HL-60 (cell line): Measurements from ENCODE around the gene GUCY1A2.

Source experiments
- DNase-seq, 2 experiments: peaks; one replicate each; pipeline ENCODE4 v3.0.0-alpha.2; 2010 to 2020; ENCODE audit warnings: low read depth in 1 of 2, low spot score in 1 of 2
- H3K27ac ChIP-seq: fragments of 250-450 bp; sonication (Bioruptor Pico); replicated peaks from 2 replicates; pipeline ENCODE4 v1.5.1; 2020; ENCODE audit warnings: mild to moderate bottlenecking, moderate library complexity
- H3K27me3 ChIP-seq: fragments of 250-450 bp; sonication (Bioruptor Pico); 2 replicates; pipeline ENCODE4 v1.5.1; 2021; ENCODE audit warnings: mild to moderate bottlenecking, moderate library complexity; ENCODE audit not compliant: insufficient read depth, poor library complexity, severe bottlenecking
- H3K4me3 ChIP-seq: replicated peaks from 2 replicates; pipeline ENCODE4 v1.5.1; 2011; ENCODE audit warnings: mild to moderate bottlenecking, control low read depth, low read length; ENCODE audit not compliant: insufficient read depth
- GABPA ChIP-seq: IDR thresholded peaks from 2 replicates; pipeline ENCODE4 v1.6.1; 2012; ENCODE audit warnings: low read depth
- POLR2AphosphoS5 ChIP-seq: IDR thresholded peaks from 2 replicates; pipeline ENCODE4 v1.6.1; 2012; ENCODE audit warnings: low read depth
- SPI1 ChIP-seq: IDR thresholded peaks from 2 replicates; pipeline ENCODE4 v1.6.1; 2012; ENCODE audit warnings: low read depth, mild to moderate bottlenecking, borderline replicate concordance
- TF ChIP-seq, protein P1 (sequence below): IDR thresholded peaks from 2 replicates; pipeline ENCODE4 v1.6.1; 2012; ENCODE audit warnings: low read depth; ENCODE audit not compliant: insufficient replicate concordance
- TF ChIP-seq, protein P2 (sequence below): IDR thresholded peaks from one replicate; pipeline ENCODE4 v1.5.1; 2011; ENCODE audit warnings: low read length, control low read depth, inconsistent platforms; ENCODE audit not compliant: insufficient read depth

The GUCY1A2 gene

DNA sequence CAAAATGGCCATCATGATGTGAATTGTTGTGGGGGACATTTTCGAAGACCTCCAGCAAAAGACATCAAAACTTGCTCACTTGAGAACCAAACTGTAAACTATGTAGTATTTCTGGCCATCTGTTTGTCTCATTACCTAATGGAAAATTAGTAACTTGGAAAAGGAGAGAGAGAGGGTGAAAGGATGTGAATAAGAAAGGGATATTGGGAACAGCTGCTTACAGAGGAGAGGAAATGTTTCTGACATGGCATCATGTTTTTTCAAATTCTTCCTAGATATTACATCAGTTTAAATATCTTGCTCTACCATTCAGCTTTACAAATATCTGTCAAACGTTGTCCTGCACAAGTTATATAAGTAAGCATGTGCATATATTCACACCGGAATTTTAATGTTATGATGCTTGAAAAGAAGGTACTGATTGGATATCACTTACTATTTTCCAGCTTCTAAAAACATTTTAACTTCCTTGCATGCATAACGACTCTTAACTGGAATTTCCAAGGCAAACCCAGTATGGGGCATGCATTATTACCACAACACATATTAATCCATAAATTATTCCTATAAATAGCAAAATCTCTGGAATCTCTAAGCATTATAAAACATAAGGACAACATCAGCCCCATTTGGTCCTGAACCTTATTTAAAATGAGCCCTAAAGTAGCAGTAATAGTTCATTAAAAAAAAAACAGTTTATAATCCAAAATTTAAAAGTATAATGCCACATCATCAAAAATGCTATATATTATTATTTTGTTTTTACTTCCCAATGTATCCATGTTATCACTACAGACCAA is 20.0 kb downstream of the GUCY1A2 start:
- TF ChIP-seq, protein P1, sequence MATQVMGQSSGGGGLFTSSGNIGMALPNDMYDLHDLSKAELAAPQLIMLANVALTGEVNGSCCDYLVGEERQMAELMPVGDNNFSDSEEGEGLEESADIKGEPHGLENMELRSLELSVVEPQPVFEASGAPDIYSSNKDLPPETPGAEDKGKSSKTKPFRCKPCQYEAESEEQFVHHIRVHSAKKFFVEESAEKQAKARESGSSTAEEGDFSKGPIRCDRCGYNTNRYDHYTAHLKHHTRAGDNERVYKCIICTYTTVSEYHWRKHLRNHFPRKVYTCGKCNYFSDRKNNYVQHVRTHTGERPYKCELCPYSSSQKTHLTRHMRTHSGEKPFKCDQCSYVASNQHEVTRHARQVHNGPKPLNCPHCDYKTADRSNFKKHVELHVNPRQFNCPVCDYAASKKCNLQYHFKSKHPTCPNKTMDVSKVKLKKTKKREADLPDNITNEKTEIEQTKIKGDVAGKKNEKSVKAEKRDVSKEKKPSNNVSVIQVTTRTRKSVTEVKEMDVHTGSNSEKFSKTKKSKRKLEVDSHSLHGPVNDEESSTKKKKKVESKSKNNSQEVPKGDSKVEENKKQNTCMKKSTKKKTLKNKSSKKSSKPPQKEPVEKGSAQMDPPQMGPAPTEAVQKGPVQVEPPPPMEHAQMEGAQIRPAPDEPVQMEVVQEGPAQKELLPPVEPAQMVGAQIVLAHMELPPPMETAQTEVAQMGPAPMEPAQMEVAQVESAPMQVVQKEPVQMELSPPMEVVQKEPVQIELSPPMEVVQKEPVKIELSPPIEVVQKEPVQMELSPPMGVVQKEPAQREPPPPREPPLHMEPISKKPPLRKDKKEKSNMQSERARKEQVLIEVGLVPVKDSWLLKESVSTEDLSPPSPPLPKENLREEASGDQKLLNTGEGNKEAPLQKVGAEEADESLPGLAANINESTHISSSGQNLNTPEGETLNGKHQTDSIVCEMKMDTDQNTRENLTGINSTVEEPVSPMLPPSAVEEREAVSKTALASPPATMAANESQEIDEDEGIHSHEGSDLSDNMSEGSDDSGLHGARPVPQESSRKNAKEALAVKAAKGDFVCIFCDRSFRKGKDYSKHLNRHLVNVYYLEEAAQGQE = no peak
- TF ChIP-seq GABPA (no peak), POLR2AphosphoS5 (no peak), SPI1 (no peak)
- TF ChIP-seq, protein P2, sequence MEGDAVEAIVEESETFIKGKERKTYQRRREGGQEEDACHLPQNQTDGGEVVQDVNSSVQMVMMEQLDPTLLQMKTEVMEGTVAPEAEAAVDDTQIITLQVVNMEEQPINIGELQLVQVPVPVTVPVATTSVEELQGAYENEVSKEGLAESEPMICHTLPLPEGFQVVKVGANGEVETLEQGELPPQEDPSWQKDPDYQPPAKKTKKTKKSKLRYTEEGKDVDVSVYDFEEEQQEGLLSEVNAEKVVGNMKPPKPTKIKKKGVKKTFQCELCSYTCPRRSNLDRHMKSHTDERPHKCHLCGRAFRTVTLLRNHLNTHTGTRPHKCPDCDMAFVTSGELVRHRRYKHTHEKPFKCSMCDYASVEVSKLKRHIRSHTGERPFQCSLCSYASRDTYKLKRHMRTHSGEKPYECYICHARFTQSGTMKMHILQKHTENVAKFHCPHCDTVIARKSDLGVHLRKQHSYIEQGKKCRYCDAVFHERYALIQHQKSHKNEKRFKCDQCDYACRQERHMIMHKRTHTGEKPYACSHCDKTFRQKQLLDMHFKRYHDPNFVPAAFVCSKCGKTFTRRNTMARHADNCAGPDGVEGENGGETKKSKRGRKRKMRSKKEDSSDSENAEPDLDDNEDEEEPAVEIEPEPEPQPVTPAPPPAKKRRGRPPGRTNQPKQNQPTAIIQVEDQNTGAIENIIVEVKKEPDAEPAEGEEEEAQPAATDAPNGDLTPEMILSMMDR = no peak
- Histone ChIP-seq H3K27ac (no peak overlapping the region), H3K4me3 (no peak overlapping the region), H3K27me3 (no peaks in the 10 kb centered on the region)
- no peak for DNase-seq

DNA sequence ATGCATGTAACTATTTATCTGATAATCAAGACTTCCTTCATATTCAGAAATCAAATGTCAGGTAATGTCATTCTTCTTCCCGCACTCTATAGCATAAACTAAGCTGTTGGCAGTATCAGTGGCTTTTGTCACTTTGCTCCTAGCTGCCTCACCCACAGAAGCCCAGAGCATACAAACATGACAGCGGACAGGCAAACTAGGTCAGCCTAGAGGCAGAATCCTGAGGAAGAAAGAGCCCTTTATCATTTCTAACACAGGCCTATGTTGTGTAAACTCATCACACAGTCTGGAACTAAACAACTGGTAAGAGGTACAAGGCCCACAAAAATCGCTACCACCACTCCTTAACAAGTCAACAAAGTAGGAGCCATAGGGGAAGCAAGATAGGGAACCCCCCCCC is 21.0 kb downstream of the GUCY1A2 start:
- Histone ChIP-seq H3K27me3 (no peaks in the 10 kb centered on the region), H3K27ac (no peak overlapping the region), H3K4me3 (no peak overlapping the region)
- TF ChIP-seq, protein P2 = no peak
- TF ChIP-seq, protein P1 = no peak
- DNase-seq = no peak

DNA sequence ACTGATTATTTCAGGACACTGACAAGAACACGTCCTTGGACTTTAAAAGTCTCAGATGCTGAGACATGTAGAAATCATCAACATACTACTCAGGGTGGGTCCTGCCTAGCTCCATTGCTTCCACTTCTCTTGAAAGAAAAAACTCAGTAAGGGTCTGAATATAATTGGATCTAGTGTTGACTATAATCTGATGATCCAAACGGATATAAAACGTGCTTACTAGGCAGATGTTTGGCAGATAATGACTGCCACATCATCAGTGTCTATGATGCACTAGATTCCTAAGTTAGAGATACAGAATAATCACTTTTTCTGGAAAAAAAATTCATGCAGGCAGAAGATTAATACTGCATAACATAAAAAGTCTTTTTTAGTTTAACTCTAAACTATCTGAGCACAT is 21.6 kb downstream of the GUCY1A2 start:
- no peaks in the 10 kb centered on the region for H3K27me3 ChIP-seq
- H3K4me3 ChIP-seq = no peak overlapping the region
- TF ChIP-seq GABPA (no peak), SPI1 (no peak), POLR2AphosphoS5 (no peak)
- TF ChIP-seq, protein P1 = no peak
- TF ChIP-seq, protein P2 = no peak
- DNase-seq = no peak
- H3K27ac ChIP-seq = no peak overlapping the region
